GM12865 (cell line): ENCODE data around the gene UBASH3A.

ENCODE experiments used
- DNase-seq: peaks from one replicate; pipeline ENCODE4 v3.0.0; 2010; ENCODE audit warnings: low read depth
- H3K4me3 ChIP-seq: 2 replicates; pipeline ENCODE4 v1.5.1; 2011; ENCODE audit warnings: mild to moderate bottlenecking, low read depth, low read length, control low read depth
- TF ChIP-seq, protein P1 (sequence below): IDR thresholded peaks from 2 replicates; pipeline ENCODE4 v1.5.1; 2011; ENCODE audit warnings: low read length, control low read depth, low read depth, inconsistent platforms; ENCODE audit not compliant: insufficient read depth; ENCODE audit errors: missing control alignments

The UBASH3A gene

DNA sequence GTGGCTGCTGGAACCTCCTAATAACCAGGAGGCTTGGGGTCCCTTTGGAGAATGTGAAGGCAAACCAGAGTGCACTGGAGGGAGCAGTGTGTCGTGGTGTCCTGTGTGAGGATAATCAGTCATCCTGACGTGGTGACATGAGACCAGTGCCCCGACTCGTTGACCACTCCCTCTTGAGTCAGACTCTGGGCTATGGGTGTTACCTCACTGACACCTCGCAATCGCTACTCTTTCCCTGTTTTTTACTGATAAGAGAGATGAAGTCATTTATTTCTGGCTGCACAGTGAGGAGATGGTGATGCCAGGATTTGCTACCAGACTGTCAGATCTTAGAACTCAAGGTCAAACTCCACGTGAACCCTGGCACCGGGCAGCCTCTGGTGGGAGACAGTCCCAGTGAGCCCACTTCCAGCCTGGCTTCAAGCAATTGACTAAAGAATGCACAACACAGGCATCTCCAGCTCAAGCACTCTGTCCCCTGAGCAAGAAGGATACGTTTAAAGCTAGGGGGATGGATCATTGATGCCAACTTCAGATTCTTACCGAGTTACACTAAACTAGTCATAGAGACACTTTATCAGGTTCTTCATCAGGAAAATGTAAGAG lies 30.3 kb downstream of the UBASH3A start:
- TF ChIP-seq, protein P1, sequence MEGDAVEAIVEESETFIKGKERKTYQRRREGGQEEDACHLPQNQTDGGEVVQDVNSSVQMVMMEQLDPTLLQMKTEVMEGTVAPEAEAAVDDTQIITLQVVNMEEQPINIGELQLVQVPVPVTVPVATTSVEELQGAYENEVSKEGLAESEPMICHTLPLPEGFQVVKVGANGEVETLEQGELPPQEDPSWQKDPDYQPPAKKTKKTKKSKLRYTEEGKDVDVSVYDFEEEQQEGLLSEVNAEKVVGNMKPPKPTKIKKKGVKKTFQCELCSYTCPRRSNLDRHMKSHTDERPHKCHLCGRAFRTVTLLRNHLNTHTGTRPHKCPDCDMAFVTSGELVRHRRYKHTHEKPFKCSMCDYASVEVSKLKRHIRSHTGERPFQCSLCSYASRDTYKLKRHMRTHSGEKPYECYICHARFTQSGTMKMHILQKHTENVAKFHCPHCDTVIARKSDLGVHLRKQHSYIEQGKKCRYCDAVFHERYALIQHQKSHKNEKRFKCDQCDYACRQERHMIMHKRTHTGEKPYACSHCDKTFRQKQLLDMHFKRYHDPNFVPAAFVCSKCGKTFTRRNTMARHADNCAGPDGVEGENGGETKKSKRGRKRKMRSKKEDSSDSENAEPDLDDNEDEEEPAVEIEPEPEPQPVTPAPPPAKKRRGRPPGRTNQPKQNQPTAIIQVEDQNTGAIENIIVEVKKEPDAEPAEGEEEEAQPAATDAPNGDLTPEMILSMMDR: no peak
- no peak for DNase-seq
- H3K4me3 ChIP-seq: no peak overlapping the region

DNA sequence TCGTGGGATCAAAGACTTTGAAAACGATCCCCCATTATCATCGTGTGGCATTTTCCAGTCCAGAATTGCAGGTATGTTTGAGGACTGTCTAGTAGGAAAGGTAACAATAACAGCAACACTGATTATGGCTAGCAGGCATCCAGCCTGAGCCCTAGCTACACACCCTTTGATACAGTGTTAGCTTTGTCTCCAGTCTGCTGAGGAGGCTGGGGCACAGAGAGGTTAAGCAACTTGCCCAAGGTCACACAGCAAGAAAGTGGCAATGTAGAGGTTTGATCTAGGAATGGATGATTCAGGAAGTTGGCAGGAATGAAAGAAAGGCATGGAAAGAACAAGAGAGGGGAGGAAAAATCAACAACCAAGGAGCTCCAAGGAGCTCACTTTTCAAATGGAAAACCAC lies 31.2 kb downstream of the UBASH3A start:
- TF ChIP-seq, protein P1: no peak
- H3K4me3 ChIP-seq: no peak overlapping the region
- no peak for DNase-seq

DNA sequence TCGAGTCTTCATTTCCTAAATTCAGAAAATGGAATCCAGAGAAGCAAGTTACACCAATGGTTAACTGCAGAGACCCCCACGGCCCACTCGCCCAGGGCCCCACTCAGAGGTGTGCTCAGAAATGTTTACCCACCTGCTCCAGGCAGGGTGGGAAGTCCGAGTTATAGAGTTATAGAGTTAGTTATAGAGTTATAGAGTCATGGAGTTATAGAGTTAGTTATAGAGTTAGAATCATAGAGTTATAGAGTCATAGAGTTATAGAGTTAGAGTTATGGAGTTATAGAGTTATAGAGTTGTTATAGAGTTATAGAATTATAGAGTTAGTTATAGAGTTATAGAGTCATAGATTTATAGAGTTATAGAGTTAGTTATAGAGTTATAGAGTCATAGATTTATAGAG lies 31.7 kb downstream of the UBASH3A start:
- no peak for DNase-seq
- TF ChIP-seq, protein P1: no peak
- H3K4me3 ChIP-seq: no peak overlapping the region

DNA sequence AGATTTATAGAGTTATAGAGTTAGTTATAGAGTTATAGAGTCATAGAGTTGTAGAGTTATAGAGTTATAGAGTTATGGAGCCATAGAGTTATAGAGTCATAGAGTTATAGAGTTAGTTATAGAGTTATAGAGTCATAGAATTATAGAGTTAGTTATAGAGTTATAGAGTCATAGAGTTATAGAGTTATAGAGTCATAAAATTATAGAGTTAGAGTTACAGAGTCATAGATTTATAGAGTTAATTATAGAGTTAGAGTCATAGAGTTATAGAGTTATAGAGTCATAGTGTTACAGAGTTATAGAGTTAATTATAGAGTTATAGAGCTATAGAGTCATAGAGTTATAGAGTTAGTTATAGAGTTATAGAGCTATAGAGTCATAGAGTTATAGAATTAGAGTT lies 32.1 kb downstream of the UBASH3A start:
- no peak overlapping the region for H3K4me3 ChIP-seq
- TF ChIP-seq, protein P1: no peak
- DNase-seq: no peak

DNA sequence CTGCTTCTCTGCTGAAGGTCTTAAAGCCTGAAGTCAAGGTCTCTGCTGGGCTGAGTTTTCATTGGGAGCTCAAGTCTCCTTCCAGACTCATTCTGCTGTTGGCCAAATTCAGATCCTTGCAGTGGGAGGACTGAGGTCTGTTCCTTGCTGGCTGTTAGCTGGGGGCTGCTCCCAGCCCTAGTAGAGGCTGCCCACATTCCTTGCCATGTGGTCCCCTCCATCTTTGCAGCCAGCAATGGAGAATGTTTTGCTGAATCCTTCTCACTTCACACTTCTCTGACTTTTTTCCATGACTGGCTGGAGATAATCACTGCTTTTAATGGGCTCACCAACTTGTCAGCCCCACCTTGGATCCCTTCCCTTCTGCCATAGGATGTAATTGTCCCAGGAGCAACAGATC lies 33.2 kb downstream of the UBASH3A start:
- H3K4me3 ChIP-seq: no peak overlapping the region
- no peak for DNase-seq
- TF ChIP-seq, protein P1: no peak

DNA sequence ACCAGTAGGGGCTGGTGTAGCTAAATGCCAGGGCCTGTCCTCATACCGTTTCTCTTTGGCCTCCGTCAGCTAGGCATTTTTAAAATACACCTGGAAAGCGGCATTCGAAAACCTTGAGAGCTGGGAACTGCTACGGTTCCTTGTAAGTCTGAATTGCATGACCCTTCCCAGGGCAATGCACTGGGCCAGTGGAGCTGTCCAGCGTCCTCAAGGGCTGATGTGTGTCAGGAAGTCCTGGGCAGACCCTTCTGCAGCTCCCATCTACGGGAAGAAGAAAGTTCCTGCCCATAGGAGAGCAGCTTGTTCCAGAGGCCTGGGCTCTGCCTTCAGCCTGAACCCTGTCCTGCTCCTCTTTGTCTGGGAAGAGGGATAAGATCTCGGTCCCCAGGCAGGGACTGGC lies 34.1 kb downstream of the UBASH3A start:
- DNase-seq: no peak

More for the DNA sequence above, 34.1 kb downstream of the UBASH3A start:
- TF ChIP-seq, protein P1: no peak
- H3K4me3 ChIP-seq: no peak overlapping the region
